GM18907 (cell line): ENCODE measurements around the gene GYS2.
A peak's percentile ranks its signal among the peaks of the same experiment; 100 is the strongest.
"Not testable (repeated sequence)": the region's sequence is repeated elsewhere in the genome, so short reads cannot be mapped to it uniquely, and the experiment has no call there.

Experiments used
- ATAC-seq: cut with Tn5 transposase; IDR thresholded peaks from one replicate; pipeline ENCODE4 v1.9.1; 2021; ENCODE audit warnings: mild to moderate bottlenecking, moderate library complexity; ENCODE audit not compliant: unreplicated experiment

The GYS2 gene

DNA sequence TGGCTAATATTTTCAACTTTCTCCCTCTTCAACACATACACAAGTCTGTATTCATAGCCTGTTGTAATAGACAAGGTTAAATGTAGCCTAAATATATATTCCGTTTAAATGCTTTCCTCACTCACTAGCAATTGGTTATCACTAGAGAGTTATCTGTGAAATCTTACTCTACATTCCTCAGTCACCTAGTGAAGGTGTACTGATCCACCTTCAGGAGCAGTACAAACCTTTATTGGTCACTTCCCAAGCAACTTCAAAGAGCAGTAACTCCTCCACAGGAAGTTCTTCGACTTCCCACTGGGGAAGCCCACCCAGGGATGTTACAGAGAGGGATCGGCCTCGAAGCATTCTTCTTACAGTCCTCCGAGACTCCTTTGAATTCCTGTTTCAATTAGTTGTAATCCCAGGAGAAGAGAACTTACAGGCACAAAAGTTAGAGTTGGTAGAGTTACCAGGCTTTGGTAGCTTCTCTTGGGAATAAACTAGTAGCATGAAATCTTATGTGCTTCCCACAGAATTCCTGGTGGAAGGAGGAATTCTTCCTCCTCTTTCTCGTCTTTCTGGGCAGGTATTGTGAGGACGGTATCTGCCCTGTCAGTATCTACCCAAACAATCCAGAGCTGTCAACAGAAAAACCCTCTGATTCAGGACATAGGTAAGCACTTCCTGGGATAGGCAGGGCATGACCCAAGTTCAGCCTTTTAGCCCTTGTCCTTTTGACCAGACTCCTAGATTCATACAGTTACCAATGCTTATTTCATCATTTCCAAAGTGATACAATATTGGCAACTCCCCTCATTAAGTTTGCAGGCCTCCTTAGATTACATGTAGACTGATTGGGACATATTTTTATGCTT lies at the start of gene GYS2:
GYS2 (minus strand) TSS at position 603 of the 857 bp plus-strand sequence; CDS start at position 348, 255 bp downstream.
- ATAC-seq, result no peak

DNA sequence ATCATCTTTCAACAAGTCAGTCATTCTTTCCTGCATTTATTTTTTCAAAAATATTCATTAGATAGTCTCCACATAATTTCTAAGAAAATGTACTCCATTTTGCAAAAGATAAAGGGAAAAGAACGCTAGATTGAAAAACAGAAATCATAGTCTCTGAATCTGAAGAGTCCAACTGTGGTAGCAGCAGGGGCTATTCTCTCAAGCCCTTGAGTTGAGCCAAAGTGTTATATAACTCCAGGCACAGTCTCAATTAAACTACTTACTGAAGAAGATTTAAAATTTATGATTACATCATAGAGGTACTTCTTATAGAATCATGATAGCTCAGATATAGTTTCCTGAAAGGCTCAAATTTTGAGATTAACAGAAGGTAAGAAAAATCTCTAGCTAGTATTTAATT lies 47.2 kb upstream of the GYS2 start:
- no peak for ATAC-seq

DNA sequence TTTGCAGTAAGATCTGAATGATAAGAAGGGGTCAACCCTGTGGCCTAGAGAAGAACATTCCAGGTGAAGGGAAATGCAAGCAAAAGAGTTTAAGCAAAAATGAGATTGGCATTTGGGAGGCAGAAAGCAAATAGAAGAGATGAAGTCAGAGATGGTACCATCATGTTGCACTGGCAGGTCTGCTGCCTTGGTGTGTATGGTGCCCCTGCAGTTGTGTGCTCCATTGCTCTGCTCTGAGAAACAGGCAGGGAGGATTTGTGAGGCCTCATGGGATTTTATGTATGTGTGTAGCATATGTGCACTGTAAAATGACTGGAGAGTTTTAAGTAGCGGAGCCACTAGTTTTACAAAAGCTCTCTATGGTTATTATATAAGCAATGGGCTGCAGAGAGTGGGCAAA lies 46.4 kb upstream of the GYS2 start:
- ATAC-seq, result no peak

DNA sequence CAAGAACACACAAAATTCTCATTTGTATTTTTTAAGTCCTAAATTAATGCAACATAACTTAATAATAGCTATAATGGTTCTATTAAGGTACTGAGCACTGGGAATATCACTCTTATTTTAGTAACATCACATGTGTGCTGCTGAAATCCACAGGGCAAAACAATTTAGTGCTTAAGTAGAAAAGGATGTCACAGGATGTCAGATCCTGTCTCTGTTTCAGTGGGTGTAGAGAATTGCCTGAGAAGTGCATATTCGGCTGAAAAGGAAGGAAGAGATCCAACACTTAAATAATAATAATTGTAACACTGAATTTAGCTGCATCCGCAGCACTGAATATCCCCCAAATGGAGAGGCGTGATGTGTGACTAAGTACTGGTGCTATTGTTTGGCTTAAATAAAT lies 44.4 kb upstream of the GYS2 start:
- no peak for ATAC-seq

DNA sequence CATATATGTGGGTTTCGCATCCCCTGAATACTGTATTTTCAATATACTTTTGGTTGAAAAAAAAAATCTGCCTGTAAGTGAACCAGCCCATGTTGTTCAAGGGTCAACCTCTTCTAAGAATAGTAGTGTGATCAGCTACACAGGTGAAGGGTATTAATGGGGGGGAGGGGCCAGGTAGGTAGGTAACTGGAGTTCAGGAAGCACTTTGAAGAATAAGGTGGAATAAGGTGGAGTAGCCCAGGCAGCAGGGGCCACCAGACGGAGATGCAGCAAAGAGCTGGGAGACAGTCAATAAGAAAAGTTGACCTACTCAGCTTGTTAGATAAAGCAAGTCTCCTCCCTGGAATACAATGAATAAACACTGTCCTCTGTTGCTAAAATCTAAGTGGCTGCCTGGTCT lies 43.7 kb upstream of the GYS2 start:
- ATAC-seq, result no peak

DNA sequence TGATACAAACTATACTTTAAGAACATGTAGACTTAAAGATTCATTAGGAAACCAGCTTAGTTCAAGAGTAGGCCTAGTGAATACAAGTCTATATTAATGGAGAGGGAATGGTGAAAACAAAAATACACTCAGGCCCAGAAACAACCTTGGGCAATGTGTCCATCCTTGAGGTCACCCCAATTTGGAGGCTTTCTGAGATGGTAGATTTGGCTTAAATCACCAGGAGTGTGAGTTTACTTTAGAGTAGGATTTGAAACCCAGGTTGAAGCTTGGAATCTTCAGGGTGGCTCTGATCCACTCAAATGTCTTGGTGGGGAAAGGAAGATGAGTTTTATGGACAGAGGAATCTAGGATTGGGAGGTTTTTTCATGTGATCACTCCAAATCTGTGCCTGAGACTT lies 42.5 kb upstream of the GYS2 start:
- no peak for ATAC-seq

GRCh38 chr12:21645041-21645500 lies 40.4 kb upstream of the GYS2 start:
- ATAC-seq, result not testable (repeated sequence)

DNA sequence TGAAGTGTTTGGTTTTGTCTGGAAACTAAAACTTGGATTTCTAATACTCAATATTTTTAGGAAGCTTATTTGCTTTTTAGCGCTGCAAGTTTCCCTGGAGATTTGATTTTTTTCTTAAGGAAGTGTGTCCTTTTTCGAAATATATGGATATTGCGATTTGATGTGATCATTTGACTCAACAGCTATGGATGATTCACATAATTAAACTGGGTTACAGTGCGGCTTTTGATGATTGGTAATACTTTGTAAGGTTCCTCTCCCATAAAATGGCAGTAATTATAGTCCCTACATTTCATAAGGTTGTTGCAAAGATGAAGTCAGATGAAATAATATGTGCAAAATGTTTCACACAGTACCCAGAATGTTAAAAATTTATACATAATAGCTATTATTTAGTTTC lies 39.9 kb upstream of the GYS2 start:
- no peak for ATAC-seq

- no peak for ATAC-seq
Observed at GRCh38 chr12:21643758-21644157, 39.1 kb upstream of the GYS2 start.

GRCh38 chr12:21642707-21643389 lies 38.2 kb upstream of the GYS2 start:
- no peak for ATAC-seq

GRCh38 chr12:21638054-21638891 lies 33.6 kb upstream of the GYS2 start:
- ATAC-seq, result no peak

DNA sequence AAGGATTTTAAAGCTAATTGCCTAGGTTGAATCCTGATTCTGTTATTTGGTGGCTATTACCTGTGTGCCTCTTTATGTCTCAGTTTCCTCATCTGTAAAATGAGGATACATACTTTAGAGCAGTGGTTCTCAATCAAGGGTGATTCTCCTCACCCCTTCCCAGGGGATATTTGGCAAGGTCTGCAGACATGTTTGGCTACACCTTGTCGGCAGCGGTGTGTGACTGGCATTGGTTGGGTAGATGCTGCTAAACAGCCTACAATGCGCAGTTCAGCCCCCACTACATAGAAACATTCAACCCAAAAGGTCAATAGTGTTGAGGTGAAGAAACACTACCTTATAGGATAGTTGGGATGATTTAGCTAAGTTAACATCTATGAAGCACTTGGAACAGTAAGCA lies 29.6 kb upstream of the GYS2 start:
- no peak for ATAC-seq

DNA sequence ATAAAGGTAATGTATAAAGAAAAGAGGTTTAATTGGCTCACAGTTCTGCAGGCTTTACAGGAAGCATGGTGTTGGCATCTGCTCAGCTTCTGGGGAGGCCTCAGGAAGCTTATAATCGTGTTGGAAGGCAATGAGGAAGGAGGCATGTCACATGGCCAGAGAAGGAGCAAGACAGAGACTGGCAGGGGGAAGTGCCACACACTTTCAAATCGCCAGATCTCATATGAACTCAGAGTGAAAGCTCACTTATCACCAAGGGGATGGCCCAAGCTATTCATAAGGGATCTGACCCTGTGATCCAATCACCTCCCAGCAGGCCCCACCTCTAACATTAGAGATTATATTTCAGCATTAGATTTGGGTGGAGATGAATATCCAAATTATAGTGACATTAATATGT lies 26.7 kb upstream of the GYS2 start:
- peak; percentile 50 for ATAC-seq

GRCh38 chr12:21627924-21628323 lies 23.3 kb upstream of the GYS2 start:
- ATAC-seq, result no peak

- ATAC-seq, result no peak
Observed at GRCh38 chr12:21618566-21618965, 13.9 kb upstream of the GYS2 start.

DNA sequence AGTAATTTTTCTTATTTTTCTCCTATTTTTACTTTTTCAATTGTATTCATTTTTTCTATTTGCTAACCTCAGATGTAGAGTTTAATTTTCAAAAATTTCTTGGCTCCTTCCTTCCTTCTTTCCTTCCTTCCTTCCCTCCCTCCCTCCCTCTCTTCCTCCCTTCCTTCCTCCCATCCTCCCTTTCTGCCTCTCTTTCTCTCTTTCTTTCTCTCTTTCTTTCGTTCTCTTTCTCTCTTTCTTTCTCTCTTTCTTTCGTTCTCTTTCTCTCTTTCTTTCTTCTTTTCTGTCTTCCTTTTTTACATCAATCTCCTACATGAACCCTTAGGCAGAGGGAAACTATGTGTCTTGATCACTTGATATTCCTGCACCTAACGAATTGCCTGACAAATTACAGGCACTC lies 12.4 kb upstream of the GYS2 start:
- no peak for ATAC-seq

- ATAC-seq, result no peak
Observed at GRCh38 chr12:21615431-21615830, 10.8 kb upstream of the GYS2 start.

DNA sequence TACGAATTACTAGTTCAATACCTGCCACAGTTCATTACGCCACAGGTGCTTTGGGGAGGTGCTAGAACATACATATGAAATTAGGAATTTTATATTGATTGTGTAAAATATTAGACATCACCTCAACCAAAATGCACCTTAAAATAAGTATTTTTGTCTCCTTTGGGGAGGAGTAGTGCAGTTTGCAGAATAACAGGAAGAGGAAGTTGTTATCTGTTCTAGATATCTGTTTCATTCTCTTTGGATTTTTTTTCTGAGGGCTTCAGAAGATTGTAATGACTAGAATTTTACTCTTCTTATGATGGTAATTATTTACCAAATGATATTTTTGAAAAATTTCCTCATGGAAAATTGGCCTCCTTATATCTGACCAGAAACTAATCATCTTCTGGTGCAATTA lies 9.9 kb upstream of the GYS2 start:
- ATAC-seq, result no peak

GRCh38 chr12:21613931-21614330 lies 9.3 kb upstream of the GYS2 start:
- no peak for ATAC-seq

GRCh38 chr12:21608196-21608595 lies 3.5 kb upstream of the GYS2 start:
- no peak for ATAC-seq

DNA sequence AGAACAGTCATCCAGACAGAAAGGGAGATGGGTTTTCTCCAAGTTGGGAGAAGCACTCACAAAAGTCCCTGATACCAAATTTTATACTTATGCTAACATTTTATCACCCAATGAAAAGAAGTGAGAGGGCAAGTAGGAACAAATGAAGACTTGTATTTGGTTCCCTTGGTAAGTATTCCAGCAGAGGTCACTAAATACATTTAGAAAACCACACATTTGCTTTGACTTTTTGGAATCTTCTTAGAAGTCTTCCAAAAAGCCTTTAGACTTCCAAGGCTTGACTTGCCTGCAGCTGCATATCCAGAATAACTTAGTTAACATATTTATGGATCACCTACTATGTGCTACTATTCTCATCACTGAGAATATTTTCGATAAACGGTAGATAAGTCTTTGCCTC lies 3.1 kb upstream of the GYS2 start:
- no peak for ATAC-seq
